Ishikawa (cell line): Measurements from ENCODE around the gene CPN2.

Experiments used
- CEBPB ChIP-seq: IDR thresholded peaks from 2 replicates; pipeline ENCODE4 v1.6.1; 2012
- CREB1 ChIP-seq: IDR thresholded peaks from 2 replicates; pipeline ENCODE4 v1.6.1; 2012; ENCODE audit warnings: low read depth
- EGR1 ChIP-seq: IDR thresholded peaks from 2 replicates; pipeline ENCODE4 v1.6.1; 2012
- EP300 ChIP-seq: IDR thresholded peaks from 2 replicates; pipeline ENCODE4 v1.6.1; 2012; ENCODE audit warnings: borderline replicate concordance
- FOXM1 ChIP-seq: IDR thresholded peaks from 2 replicates; pipeline ENCODE4 v1.6.1; 2012; ENCODE audit warnings: low read depth, borderline replicate concordance
- MAX ChIP-seq: IDR thresholded peaks from 2 replicates; pipeline ENCODE4 v1.6.1; 2012
- NFIC ChIP-seq: IDR thresholded peaks from 2 replicates; pipeline ENCODE4 v1.6.1; 2012
- RAD21 ChIP-seq: IDR thresholded peaks from 2 replicates; pipeline ENCODE4 v1.6.1; 2012; ENCODE audit warnings: low read depth
- REST ChIP-seq: IDR thresholded peaks from 2 replicates; pipeline ENCODE4 v1.6.1; 2012; ENCODE audit warnings: low read depth, mild to moderate bottlenecking
- TAF1 ChIP-seq: IDR thresholded peaks from 2 replicates; pipeline ENCODE4 v1.6.1; 2012; ENCODE audit warnings: low read depth, mild to moderate bottlenecking
- TCF12 ChIP-seq: IDR thresholded peaks from 2 replicates; pipeline ENCODE4 v1.6.1; 2012; ENCODE audit warnings: low read depth
- TEAD4 ChIP-seq: IDR thresholded peaks from 2 replicates; pipeline ENCODE4 v1.6.1; 2012
- USF1 ChIP-seq: IDR thresholded peaks from 2 replicates; pipeline ENCODE4 v1.6.1; 2012
- YY1 ChIP-seq: IDR thresholded peaks from 2 replicates; pipeline ENCODE4 v1.6.1; 2012; ENCODE audit warnings: low read depth
- ZBTB7A ChIP-seq: IDR thresholded peaks from 2 replicates; pipeline ENCODE4 v1.6.1; 2012; ENCODE audit warnings: low read depth

The CPN2 gene

GRCh38 chr3:194346035-194346434, 5.1 kb downstream of the CPN2 start:
- TF ChIP-seq TAF1 (no peak), NFIC (no peak), USF1 (no peak), MAX (no peak), YY1 (no peak), TEAD4 (no peak), REST (no peak), ZBTB7A (no peak), EP300 (no peak), RAD21 (no peak), CEBPB (no peak), CREB1 (no peak), FOXM1 (no peak)

GRCh38 chr3:194344012-194344411, 7.1 kb downstream of the CPN2 start:
- no peak for TF ChIP-seq YY1
- TF ChIP-seq RAD21 = peak; percentile 86

GRCh38 chr3:194343561-194343893, 7.6 kb downstream of the CPN2 start:
- no peak for TF ChIP-seq MAX
- TF ChIP-seq CREB1 = no peak
- TF ChIP-seq NFIC = no peak

GRCh38 chr3:194342861-194343560, 8.1 kb downstream of the CPN2 start:
- TF ChIP-seq TCF12 (no peak), CEBPB (no peak), NFIC (no peak), MAX (no peak), YY1 (no peak), RAD21 (no peak), TAF1 (no peak), TEAD4 (no peak), FOXM1 (no peak), EGR1 (no peak), REST (no peak), CREB1 (no peak), EP300 (no peak)

GRCh38 chr3:194340757-194341400, 10.2 kb downstream of the CPN2 start:
- TF ChIP-seq CREB1 = no peak
- no peak for TF ChIP-seq TCF12
- no peak for TF ChIP-seq RAD21
- no peak for TF ChIP-seq TAF1
- no peak for TF ChIP-seq REST
- TF ChIP-seq CEBPB = no peak
- TF ChIP-seq USF1 = no peak
- no peak for TF ChIP-seq YY1
- TF ChIP-seq ZBTB7A = no peak
- TF ChIP-seq EP300 = no peak
- no peak for TF ChIP-seq EGR1
